ENCODE data around the gene RASD1.
"Not testable (repeated sequence)": the region's sequence is repeated elsewhere in the genome, so short reads cannot be mapped to it uniquely, and the experiment has no call there.

The RASD1 gene

DNA sequence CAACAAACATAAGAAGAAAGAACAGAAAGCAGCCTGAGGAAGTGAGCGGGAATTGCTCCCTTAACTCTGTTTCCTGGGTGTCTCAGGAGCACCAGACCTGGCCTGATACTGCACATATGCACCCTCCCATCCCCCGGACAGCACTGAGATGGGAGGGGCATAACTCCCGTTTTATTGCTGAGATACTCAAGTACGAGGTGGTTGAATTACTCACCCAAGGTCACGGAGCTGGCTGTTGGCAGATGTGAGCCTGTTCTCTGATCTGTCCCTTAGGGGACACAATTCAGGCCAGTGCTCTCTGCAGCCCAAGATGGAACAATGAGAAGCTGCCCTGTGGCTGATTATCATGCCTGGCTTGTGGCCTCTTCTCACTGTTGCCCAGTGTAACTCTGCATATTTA lies 28.5 kb downstream of the RASD1 start:
- no peak overlapping the region for H3K4me3 ChIP-seq (ENCODE audit: low read depth, low read length)
- TF ChIP-seq, protein P1, sequence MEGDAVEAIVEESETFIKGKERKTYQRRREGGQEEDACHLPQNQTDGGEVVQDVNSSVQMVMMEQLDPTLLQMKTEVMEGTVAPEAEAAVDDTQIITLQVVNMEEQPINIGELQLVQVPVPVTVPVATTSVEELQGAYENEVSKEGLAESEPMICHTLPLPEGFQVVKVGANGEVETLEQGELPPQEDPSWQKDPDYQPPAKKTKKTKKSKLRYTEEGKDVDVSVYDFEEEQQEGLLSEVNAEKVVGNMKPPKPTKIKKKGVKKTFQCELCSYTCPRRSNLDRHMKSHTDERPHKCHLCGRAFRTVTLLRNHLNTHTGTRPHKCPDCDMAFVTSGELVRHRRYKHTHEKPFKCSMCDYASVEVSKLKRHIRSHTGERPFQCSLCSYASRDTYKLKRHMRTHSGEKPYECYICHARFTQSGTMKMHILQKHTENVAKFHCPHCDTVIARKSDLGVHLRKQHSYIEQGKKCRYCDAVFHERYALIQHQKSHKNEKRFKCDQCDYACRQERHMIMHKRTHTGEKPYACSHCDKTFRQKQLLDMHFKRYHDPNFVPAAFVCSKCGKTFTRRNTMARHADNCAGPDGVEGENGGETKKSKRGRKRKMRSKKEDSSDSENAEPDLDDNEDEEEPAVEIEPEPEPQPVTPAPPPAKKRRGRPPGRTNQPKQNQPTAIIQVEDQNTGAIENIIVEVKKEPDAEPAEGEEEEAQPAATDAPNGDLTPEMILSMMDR (IDR thresholded peaks at IDR 0.05; ENCODE audit: low read depth, low read length, missing control alignments), result no peak
- no peak for DNase-seq (ENCODE audit: low read depth)

DNA sequence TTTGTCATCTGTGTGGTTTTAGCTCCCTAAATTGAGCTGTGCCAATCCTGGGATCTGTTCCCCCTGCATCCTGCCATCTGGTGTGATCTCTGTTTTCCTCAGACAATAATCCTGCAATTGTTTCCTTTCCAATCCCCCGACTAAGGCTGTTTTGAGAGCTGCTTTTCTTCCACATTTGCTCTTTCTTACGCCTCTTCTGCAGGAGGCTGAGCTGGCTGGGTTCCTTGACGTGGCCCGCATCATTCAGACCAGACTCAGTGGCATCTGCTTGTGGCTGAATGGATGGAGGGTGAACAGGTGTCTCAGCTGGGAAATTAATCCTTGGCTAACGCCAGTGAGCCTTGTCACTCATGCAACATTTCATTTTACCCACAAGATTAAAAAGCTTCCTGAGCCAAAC lies 29.2 kb downstream of the RASD1 start:
- TF ChIP-seq, protein P1 (IDR thresholded peaks at IDR 0.05; ENCODE audit: low read depth, low read length, missing control alignments), result no peak
- H3K4me3 ChIP-seq (ENCODE audit: low read depth, low read length), result no peak overlapping the region
- DNase-seq (ENCODE audit: low read depth), result no peak

DNA sequence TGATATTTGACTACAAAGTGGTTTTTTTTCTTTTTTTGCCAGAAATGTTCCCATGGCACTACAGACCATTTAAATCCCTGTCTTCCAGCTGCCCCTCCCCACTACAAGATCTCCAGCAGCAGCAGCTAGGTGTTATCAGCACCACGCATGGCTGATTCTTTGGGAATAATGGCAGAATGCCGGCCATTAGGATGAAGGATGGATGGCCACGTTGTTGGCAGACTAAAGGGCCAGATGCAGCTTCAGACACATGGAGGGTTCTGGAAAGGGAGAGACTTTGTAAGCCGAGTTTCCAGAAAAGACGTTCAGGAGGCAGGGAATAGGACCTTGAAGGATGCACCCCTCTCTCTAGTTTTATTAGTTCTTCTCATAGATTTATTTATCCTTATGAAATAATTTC lies 29.7 kb downstream of the RASD1 start:
- no peak overlapping the region for H3K4me3 ChIP-seq (ENCODE audit: low read depth, low read length)
- no peak for DNase-seq (ENCODE audit: low read depth)
- TF ChIP-seq, protein P1 (IDR thresholded peaks at IDR 0.05; ENCODE audit: low read depth, low read length, missing control alignments), result no peak

DNA sequence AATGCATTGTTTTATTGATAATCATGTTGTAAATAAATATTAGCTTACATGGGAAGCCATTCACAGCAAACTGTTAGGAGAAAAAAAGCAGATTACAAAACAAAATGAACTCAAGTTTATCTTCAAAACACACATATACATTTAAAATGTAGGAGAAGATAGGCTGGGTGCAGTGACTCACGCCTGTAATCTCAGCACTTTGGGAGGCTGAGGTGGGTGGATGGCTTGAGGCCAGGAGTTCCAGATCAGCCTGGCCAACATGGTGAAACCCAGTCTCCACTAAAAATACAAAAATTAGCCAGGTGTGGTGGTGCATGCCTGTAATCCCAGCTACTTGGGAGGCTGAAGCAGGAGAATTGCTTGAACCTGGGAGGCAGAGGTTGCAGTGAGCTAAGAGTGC lies 30.3 kb downstream of the RASD1 start:
- not testable (repeated sequence) for H3K4me3 ChIP-seq (ENCODE audit: low read depth, low read length); DNase-seq (ENCODE audit: low read depth)

DNA sequence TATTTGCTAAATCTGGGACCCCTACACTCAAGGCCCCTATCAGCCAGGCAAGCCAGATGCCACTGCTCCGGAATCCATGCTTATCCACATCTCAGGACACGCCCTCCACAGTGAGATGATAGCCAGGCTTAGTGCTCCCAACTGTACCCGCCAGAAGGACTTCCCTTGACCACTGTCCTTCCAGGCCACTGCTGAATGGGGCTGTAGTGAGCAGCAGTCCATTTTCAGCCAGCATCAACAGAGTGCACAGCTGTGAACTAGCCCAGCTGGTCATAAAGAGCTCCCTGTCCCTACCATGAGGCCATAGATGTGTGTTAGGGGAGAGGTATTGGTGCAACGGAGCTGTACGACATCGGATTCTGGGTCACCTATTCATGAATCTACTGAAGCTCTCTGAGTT lies 32.4 kb downstream of the RASD1 start:
- TF ChIP-seq, protein P1 (IDR thresholded peaks at IDR 0.05; ENCODE audit: low read depth, low read length, missing control alignments), result no peak
- no peak for DNase-seq (ENCODE audit: low read depth)
- no peak overlapping the region for H3K4me3 ChIP-seq (ENCODE audit: low read depth, low read length)

DNA sequence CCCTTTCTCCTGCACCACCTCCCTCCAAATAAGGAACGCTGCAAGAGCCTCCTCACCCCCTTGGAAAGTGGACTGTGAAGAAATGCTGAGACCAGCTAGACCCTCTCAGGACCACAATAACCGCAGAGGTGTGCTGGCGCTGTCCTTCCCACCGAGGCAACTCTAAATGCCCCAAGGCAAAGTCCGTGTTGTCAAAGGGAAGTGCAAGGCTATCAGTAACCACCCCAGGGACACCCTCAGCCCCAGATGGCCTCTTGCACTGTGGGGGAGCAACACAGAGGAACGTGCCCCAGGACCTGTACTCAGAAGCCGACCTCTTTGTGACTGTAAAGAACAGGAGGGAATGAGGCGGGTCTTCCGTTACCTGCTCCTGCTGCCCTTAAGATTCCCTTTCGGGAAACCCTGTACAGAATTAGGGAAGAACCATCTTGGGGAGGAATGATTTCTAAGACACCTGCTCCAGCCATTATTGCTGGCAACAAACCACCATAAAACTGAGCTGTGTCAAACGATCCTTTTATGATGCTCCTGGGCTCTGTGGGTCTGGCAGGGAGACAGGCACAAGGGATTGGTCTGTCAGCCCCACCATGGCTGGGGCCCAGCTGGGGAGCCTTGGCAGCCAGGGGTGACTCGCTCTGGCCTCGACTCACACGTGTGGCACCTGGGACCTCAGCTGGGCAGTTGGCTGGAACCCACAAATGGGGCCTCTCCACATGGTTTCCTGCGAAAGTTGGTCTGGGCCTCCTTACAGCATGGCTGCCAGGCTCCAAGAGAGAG lies 34.0 kb downstream of the RASD1 start:
- H3K4me3 ChIP-seq (ENCODE audit: low read depth, low read length), result no peak overlapping the region
- TF ChIP-seq, protein P1 (IDR thresholded peaks at IDR 0.05; ENCODE audit: low read depth, low read length, missing control alignments), result no peak
- DNase-seq (ENCODE audit: low read depth), result no peak

DNA sequence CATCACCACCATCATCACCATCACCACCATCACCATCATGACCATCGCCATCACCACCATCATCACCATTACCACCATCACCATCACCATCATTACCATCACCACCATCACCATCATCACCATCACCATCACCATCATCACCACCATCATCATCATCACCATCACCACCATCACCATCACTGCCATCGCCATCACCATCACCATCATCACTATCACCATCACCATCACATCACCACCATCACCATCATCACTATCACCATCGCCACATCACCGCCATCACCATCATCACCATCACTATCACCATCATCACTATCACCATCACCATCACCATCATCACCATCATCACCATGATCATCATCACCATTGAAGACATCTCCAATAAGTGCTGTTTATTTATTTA lies 36.2 kb downstream of the RASD1 start:
- no peak for DNase-seq (ENCODE audit: low read depth)
- no peak overlapping the region for H3K4me3 ChIP-seq (ENCODE audit: low read depth, low read length)
- TF ChIP-seq, protein P1 (IDR thresholded peaks at IDR 0.05; ENCODE audit: low read depth, low read length, missing control alignments), result no peak
